K562 (cell line): ENCODE measurements around the gene RPL27. TPM values are rescaled to one million over a fixed set of nuclear protein-coding genes. Genes with fewer than 3 reads are reported as not detected.
A peak's percentile ranks its signal among the peaks of the same experiment; 100 is the strongest.

ENCODE experiments used
- C11orf30 ChIP-seq: fragments of 450-650 bp; IDR thresholded peaks from 2 replicates; pipeline ENCODE4 v1.6.1; 2016; ENCODE audit warnings: low read depth, mild to moderate bottlenecking
- CCNT2 ChIP-seq: IDR thresholded peaks from 2 replicates; pipeline ENCODE4 v1.6.1; 2011; ENCODE audit warnings: borderline replicate concordance, low read depth, mild to moderate bottlenecking, moderate library complexity, mixed read lengths, low read length; ENCODE audit not compliant: insufficient read length; ENCODE audit errors: extremely low read depth
- CTCF ChIP-seq, 3 experiments: IDR thresholded peaks in 2 of 3; conservative IDR thresholded peaks in 1 of 3; 2 replicates each; pipeline ENCODE4 v1.5.1; 2011 to 2012; ENCODE audit warnings: low read length in 3 of 3, mild to moderate bottlenecking in 3 of 3, control low read depth in 2 of 3, improper control_type of control experiment in 1 of 3, inconsistent platforms in 1 of 3, low read depth in 1 of 3, mixed read lengths in 1 of 3, moderate library complexity in 1 of 3; ENCODE audit not compliant: insufficient read depth in 2 of 3
- ESRRB ChIP-seq: fragments of 250-450 bp; sonication (Bioruptor Pico); IDR thresholded peaks from 2 replicates; pipeline ENCODE4 v1.5.0; 2020; ENCODE audit warnings: mild to moderate bottlenecking, moderate library complexity, borderline replicate concordance
- ETS2 ChIP-seq: IDR thresholded peaks from 2 replicates; pipeline ENCODE4 v1.6.1; 2016; ENCODE audit warnings: borderline replicate concordance, missing genetic modification characterization, mild to moderate bottlenecking, moderate library complexity, missing compliant biosample characterization; ENCODE audit not compliant: poor library complexity, severe bottlenecking
- HDAC2 ChIP-seq: fragments of 450-650 bp; IDR thresholded peaks from 2 replicates; pipeline ENCODE4 v1.6.1; 2016; ENCODE audit warnings: mild to moderate bottlenecking
- HIVEP1 ChIP-seq: fragments of 250-450 bp; sonication (Bioruptor Pico); IDR thresholded peaks from 2 replicates; pipeline ENCODE4 v1.4.0; 2020; ENCODE audit warnings: mild to moderate bottlenecking
- MTA2 ChIP-seq: fragments of 450-650 bp; IDR thresholded peaks from 2 replicates; pipeline ENCODE4 v1.6.1; 2016; ENCODE audit warnings: low read depth
- PCBP2 ChIP-seq: fragments of 200-400 bp; formaldehyde crosslinking; IDR thresholded peaks from 2 replicates; pipeline ENCODE4 v1.6.1; 2018; ENCODE audit warnings: low read length, low read depth, mild to moderate bottlenecking, moderate library complexity; ENCODE audit not compliant: poor library complexity, severe bottlenecking
- POLR2A ChIP-seq: fragments of 450-650 bp; conservative IDR thresholded peaks from 2 replicates; pipeline ENCODE4 v1.6.1; 2016
- POLR2G ChIP-seq: fragments of 200-400 bp; formaldehyde crosslinking; IDR thresholded peaks from 2 replicates; pipeline ENCODE4 v1.6.1; 2017; ENCODE audit warnings: low read depth, mild to moderate bottlenecking, antibody characterized with exemption, low read length, moderate library complexity
- PTBP1 ChIP-seq: fragments of 200-400 bp; formaldehyde crosslinking; IDR thresholded peaks from 2 replicates; pipeline ENCODE4 v1.6.1; 2017; ENCODE audit warnings: low read depth, low read length
- TBL1XR1 ChIP-seq, 2 experiments: IDR thresholded peaks; 2 replicates each; pipeline ENCODE4 v1.6.1; 2012; ENCODE audit warnings: improper control_type of control experiment in 2 of 2, low read length in 2 of 2, mild to moderate bottlenecking in 1 of 2
- TEAD4 ChIP-seq, 2 experiments: sonication (generic) in 1 of 2; formaldehyde crosslinking in 1 of 2; IDR thresholded peaks; 2 replicates each; pipeline versions ENCODE4 v1.6.1 to v1.8.0; 2012 to 2022; ENCODE audit warnings: borderline replicate concordance in 1 of 2, inconsistent platforms in 1 of 2, low read length in 1 of 2, mild to moderate bottlenecking in 1 of 2, missing genetic modification reagents in 1 of 2
- TFAM ChIP-seq: fragments of 250-450 bp; sonication (Bioruptor Pico); conservative IDR thresholded peaks from 2 replicates; pipeline ENCODE4 v1.5.0; 2021; ENCODE audit warnings: mild to moderate bottlenecking, moderate library complexity
- THRB ChIP-seq: fragments of 450-650 bp; formaldehyde crosslinking; conservative IDR thresholded peaks from 2 replicates; pipeline ENCODE4 v1.4.0; 2022; ENCODE audit warnings: mild to moderate bottlenecking, missing genetic modification characterization
- TRIM28 ChIP-seq: fragments of 450-650 bp; IDR thresholded peaks from 2 replicates; pipeline ENCODE4 v1.6.1; 2017
- ZBTB1 ChIP-seq: sonication (generic); formaldehyde crosslinking; IDR thresholded peaks from 2 replicates; pipeline ENCODE4 v1.8.1; 2023; ENCODE audit warnings: missing genetic modification reagents, low read depth, mild to moderate bottlenecking, borderline replicate concordance
- ZNF384 ChIP-seq: IDR thresholded peaks from 2 replicates; pipeline ENCODE4 v1.6.1; 2012; ENCODE audit warnings: low read depth, low read length, improper control_type of control experiment
- ZNF445 ChIP-seq: fragments of 250-450 bp; sonication (Bioruptor Pico); IDR thresholded peaks from 2 replicates; pipeline ENCODE4 v1.4.0; 2020; ENCODE audit warnings: low read depth, mild to moderate bottlenecking, moderate library complexity
- ZNF511 ChIP-seq: sonication (generic); formaldehyde crosslinking; IDR thresholded peaks from 2 replicates; pipeline ENCODE4 v1.8.0; 2022; ENCODE audit warnings: mild to moderate bottlenecking, missing genetic modification reagents
- ZNF589 ChIP-seq: fragments of 200-800 bp; sonication (Bioruptor generic); IDR thresholded peaks from 2 replicates; pipeline ENCODE4 v1.6.1; 2016; ENCODE audit warnings: low read depth, missing genetic modification characterization, missing compliant biosample characterization
- polyA plus RNA-seq, 8 experiments: library from polyadenylated mRNA; depleted of rRNA in 4 of 8; stranded (reverse) in 5 of 8; unstranded in 3 of 8; fragments of >200 nt; fragmentation: Nextera tagmentation in 2 of 8; fragmentation: Illumina TruSeq in 1 of 8; extraction: Ambion mirVana in 2 of 8; extraction: Trizol in 1 of 8; gene quantifications; 2 replicates each; pipeline versions ENCODE4 v1.2.1 to v1.2.3, GENCODE V29; 2011 to 2014; ENCODE audit warnings: inconsistent platforms in 1 of 8, missing spikeins in 1 of 8
- total RNA-seq, 7 experiments: library from RNA; depleted of rRNA in 6 of 7; stranded (reverse); fragments of >200 nt in 6 of 7; fragmentation: Illumina TruSeq in 2 of 7; extraction: Trizol in 2 of 7; gene quantifications; 2 replicates each; pipeline versions ENCODE4 v1.2.1 to v1.2.3, GENCODE V29; 2011 to 2021; ENCODE audit warnings: low replicate concordance in 1 of 7

The RPL27 gene
- total and polyA plus RNA-seq, 9 of the 15 experiments (the other 6 are each of a cell fraction or from before 2014, with no cell fraction given) = 1,539 to 6,155 (median 3,710) TPM

GRCh38 chr17:43006639-43007551 lies 8.7 kb downstream of the RPL27 start, which contains the start of gene IFI35 (continued):
- TF ChIP-seq PCBP2 = no peak
- peak in 1 of 2 experiments; percentile 36; a peak in 1 of 4 replicates for TF ChIP-seq TBL1XR1 (IDR thresholded peaks at IDR 0.05; ENCODE audit: low read length in 2 of 2)
- no peak for TF ChIP-seq ZBTB1
- TF ChIP-seq TFAM (CRISPR knock-in tag) = no peak
- TF ChIP-seq ZNF511 (CRISPR knock-in tag) = no peak
- 0 out of 2 replicates have a peak, but pooled peaks have one; percentile 43 for TF ChIP-seq ZNF384
- peak; percentile 66; the same call in 1 of the 2 replicates for TF ChIP-seq TRIM28
- TF ChIP-seq CCNT2 = no peak
- no peak for TF ChIP-seq THRB
- peak; percentile 59 for TF ChIP-seq POLR2G
- TF ChIP-seq POLR2A = peak; percentile 71
- 0 out of 2 replicates have a peak, but pooled peaks have one; percentile 40 for TF ChIP-seq HDAC2
- no peak for TF ChIP-seq MTA2
- no peak for TF ChIP-seq ESRRB (CRISPR knock-in tag)
- no peak for TF ChIP-seq ZNF589 (CRISPR knock-in tag)
- TF ChIP-seq C11orf30 = no peak
- no peak for TF ChIP-seq PTBP1
- no peak for TF ChIP-seq ZNF445 (CRISPR knock-in tag)
- TF ChIP-seq HIVEP1 (CRISPR knock-in tag) = 0 out of 2 replicates have a peak, but pooled peaks have one; percentile 24
- TF ChIP-seq ETS2 = no peak
- TF ChIP-seq CTCF (IDR thresholded peaks at IDR 0.05 in 2 of 3, conservative IDR thresholded peaks at IDR 0.05 in 1 of 3; ENCODE audit: insufficient read depth in 2 of 3, low read depth in 1 of 3, low read length in 3 of 3) = peak; percentile 75 to 82 (median 79)
- no peak for TF ChIP-seq TEAD4 (IDR thresholded peaks at IDR 0.05; ENCODE audit: low read length)
- no peak for TF ChIP-seq TEAD4 (CRISPR knock-in tag; IDR thresholded peaks at IDR 0.05; ENCODE audit: borderline replicate concordance)
